K562 (cell line): ENCODE data around the gene MYO1D. TPM values are rescaled to one million over a fixed set of nuclear protein-coding genes. Genes with fewer than 3 reads are reported as not detected.

Experiments used
- CBFB ChIP-seq: sonication (generic); formaldehyde crosslinking; IDR thresholded peaks from 2 replicates; pipeline ENCODE4 v1.4.0; 2020; ENCODE audit warnings: mild to moderate bottlenecking, missing genetic modification reagents
- CBX1 ChIP-seq: sonication (generic); IDR thresholded peaks from 2 replicates; pipeline ENCODE4 v1.6.1; 2016; ENCODE audit warnings: antibody characterized with exemption, low read depth, mild to moderate bottlenecking
- DPF2 ChIP-seq: fragments of 450-650 bp; IDR thresholded peaks from 2 replicates; pipeline ENCODE4 v1.6.1; 2016
- E2F4 ChIP-seq: sonication (generic); formaldehyde crosslinking; IDR thresholded peaks from 2 replicates; pipeline ENCODE4 v1.8.0; 2022; ENCODE audit warnings: mild to moderate bottlenecking, low read depth, missing genetic modification reagents
- EP300 ChIP-seq: IDR thresholded peaks from 2 replicates; pipeline ENCODE4 v1.6.1; 2012; ENCODE audit warnings: low read length, improper control_type of control experiment
- FOXA3 ChIP-seq, 2 experiments: fragments of 450-650 bp in 1 of 2; sonication (generic) in 1 of 2; formaldehyde crosslinking; IDR thresholded peaks in 1 of 2; conservative IDR thresholded peaks in 1 of 2; 2 replicates each; pipeline versions ENCODE4 v1.4.0 to v1.8.0; 2020 to 2022; ENCODE audit warnings: mild to moderate bottlenecking in 2 of 2, missing genetic modification reagents in 1 of 2
- HMG20A ChIP-seq: fragments of 450-650 bp; formaldehyde crosslinking; conservative IDR thresholded peaks from 2 replicates; pipeline ENCODE4 v1.4.0; 2020; ENCODE audit warnings: mild to moderate bottlenecking, mixed read lengths
- HNRNPH1 ChIP-seq: fragments of 200-400 bp; formaldehyde crosslinking; optimal IDR thresholded peaks from 2 replicates; pipeline ENCODE3; 2017; ENCODE audit warnings: low read depth, mild to moderate bottlenecking, low read length, moderate library complexity
- KLF10 ChIP-seq: fragments of 250-450 bp; sonication (Bioruptor Pico); IDR thresholded peaks from 2 replicates; pipeline ENCODE4 v1.6.1; 2021; ENCODE audit warnings: matching md5 sums
- OTX1 ChIP-seq: fragments of 450-650 bp; formaldehyde crosslinking; IDR thresholded peaks from 2 replicates; pipeline ENCODE4 v1.4.0; 2022; ENCODE audit warnings: mild to moderate bottlenecking
- PTRF ChIP-seq: fragments of 450-650 bp; IDR thresholded peaks from 2 replicates; pipeline ENCODE4 v1.6.1; 2016; ENCODE audit warnings: mild to moderate bottlenecking, missing genetic modification characterization, missing compliant biosample characterization
- RFX1 ChIP-seq: fragments of 450-650 bp; IDR thresholded peaks from 2 replicates; pipeline ENCODE4 v1.6.1; 2016; ENCODE audit warnings: mild to moderate bottlenecking, moderate library complexity
- RFX7 ChIP-seq: fragments of 250-450 bp; sonication (Bioruptor Pico); IDR thresholded peaks from 2 replicates; pipeline ENCODE4 v1.5.1; 2021; ENCODE audit warnings: mild to moderate bottlenecking
- SAP30 ChIP-seq: fragments of 200-600 bp; sonication (generic); IDR thresholded peaks from 2 replicates; pipeline ENCODE4 v1.6.1; 2012; ENCODE audit warnings: borderline replicate concordance, low read depth, mild to moderate bottlenecking, moderate library complexity, low read length, control low read depth, inconsistent platforms; ENCODE audit not compliant: insufficient read depth, poor library complexity, severe bottlenecking
- SUPT5H ChIP-seq: fragments of 450-650 bp; IDR thresholded peaks from 2 replicates; pipeline ENCODE4 v1.6.1; 2016
- TFAM ChIP-seq: fragments of 250-450 bp; sonication (Bioruptor Pico); conservative IDR thresholded peaks from 2 replicates; pipeline ENCODE4 v1.5.0; 2021; ENCODE audit warnings: mild to moderate bottlenecking, moderate library complexity
- ZBTB34 ChIP-seq: fragments of 250-450 bp; sonication (Bioruptor Pico); IDR thresholded peaks from 2 replicates; pipeline ENCODE4 v1.8.0; 2021; ENCODE audit warnings: mild to moderate bottlenecking, moderate library complexity
- ZC3H4 ChIP-seq: sonication (generic); formaldehyde crosslinking; IDR thresholded peaks from 2 replicates; pipeline ENCODE4 v1.9.0; 2021; ENCODE audit warnings: missing genetic modification reagents, borderline replicate concordance
- ZNF134 ChIP-seq: fragments of 250-450 bp; sonication (Bioruptor Pico); conservative IDR thresholded peaks from 2 replicates; pipeline ENCODE4 v1.4.0; 2020
- ZNF239 ChIP-seq: fragments of 250-450 bp; sonication (Bioruptor Pico); IDR thresholded peaks from 2 replicates; pipeline ENCODE4 v1.4.0; 2020; ENCODE audit warnings: mild to moderate bottlenecking
- polyA plus RNA-seq, 8 experiments: library from polyadenylated mRNA; depleted of rRNA in 4 of 8; stranded (reverse) in 5 of 8; unstranded in 3 of 8; fragments of >200 nt; fragmentation: Nextera tagmentation in 2 of 8; fragmentation: Illumina TruSeq in 1 of 8; extraction: Ambion mirVana in 2 of 8; extraction: Trizol in 1 of 8; gene quantifications; 2 replicates each; pipeline versions ENCODE4 v1.2.1 to v1.2.3, GENCODE V29; 2011 to 2014; ENCODE audit warnings: inconsistent platforms in 1 of 8, missing spikeins in 1 of 8
- total RNA-seq, 7 experiments: library from RNA; depleted of rRNA in 6 of 7; stranded (reverse); fragments of >200 nt in 6 of 7; fragmentation: Illumina TruSeq in 2 of 7; extraction: Trizol in 2 of 7; gene quantifications; 2 replicates each; pipeline versions ENCODE4 v1.2.1 to v1.2.3, GENCODE V29; 2011 to 2021; ENCODE audit warnings: low replicate concordance in 1 of 7
- TF ChIP-seq, protein P1 (sequence below): fragments of 450-650 bp; formaldehyde crosslinking; IDR thresholded peaks from 2 replicates; pipeline ENCODE4 v1.4.0; 2020; ENCODE audit warnings: mild to moderate bottlenecking, mixed read lengths
- TF ChIP-seq, protein P2 (sequence below): fragments of 250-450 bp; sonication (Bioruptor Pico); IDR thresholded peaks from 2 replicates; pipeline ENCODE4 v1.5.0; 2021
- TF ChIP-seq, protein P3 (sequence below), 2 experiments: fragments of 450-650 bp; conservative IDR thresholded peaks; 2 replicates each; pipeline ENCODE4 v1.6.1; 2017; ENCODE audit warnings: mild to moderate bottlenecking in 2 of 2, moderate library complexity in 2 of 2

The MYO1D gene
- total and polyA plus RNA-seq, 9 of the 15 experiments (the other 6 are each of a cell fraction or from before 2014, with no cell fraction given) = 2.1 to 71.2 (median 45.4) TPM

DNA sequence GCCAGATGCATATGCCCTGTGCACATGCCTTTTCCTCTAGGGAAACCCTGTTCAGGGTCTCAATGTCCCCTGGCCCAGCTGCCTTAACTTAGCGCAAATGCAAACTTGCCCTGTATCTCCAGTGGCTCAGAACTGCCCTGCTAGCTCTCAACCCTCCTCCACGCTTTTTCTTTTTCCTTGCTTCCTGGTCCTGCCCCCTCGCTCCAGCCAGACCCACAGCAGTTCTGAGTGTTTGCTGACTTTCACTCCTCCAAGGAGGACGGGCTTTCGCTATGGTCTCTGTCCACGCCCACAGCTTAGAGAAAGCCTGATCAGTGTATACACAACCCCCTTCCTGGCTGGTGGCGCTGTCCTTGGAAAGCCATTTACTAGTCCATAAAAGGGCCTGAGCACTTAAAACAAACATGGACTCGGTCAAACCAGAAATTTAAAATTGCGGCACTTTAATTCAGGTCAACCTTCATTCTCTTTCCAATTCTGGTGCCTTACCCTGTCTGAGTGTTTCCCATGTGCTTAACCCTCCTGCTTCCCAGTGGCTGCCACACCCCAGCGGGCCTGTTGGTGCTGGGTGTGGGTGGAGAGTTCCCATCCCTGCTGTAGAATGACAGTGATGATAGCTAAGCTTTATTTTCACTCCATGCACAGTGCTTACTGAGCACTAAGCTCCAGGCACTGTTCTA is 35.4 kb upstream of the MYO1D start (continued):
- TF ChIP-seq ZC3H4 (CRISPR knock-in tag) (no peak), OTX1 (CRISPR knock-in tag) (no peak), PTRF (no peak), E2F4 (no peak), ZNF134 (CRISPR knock-in tag) (no peak), SUPT5H (peak; percentile 64), ZNF239 (CRISPR knock-in tag) (no peak), CBFB (CRISPR knock-in tag) (no peak), HNRNPH1 (no peak), FOXA3 (CRISPR knock-in tag; conservative IDR thresholded peaks at IDR 0.05 in 1 of 2, IDR thresholded peaks at IDR 0.05 in 1 of 2) (peak in 1 of 2 experiments; percentile 68; a peak in 1 of 4 replicates), RFX7 (CRISPR knock-in tag) (no peak), TFAM (no peak), RFX1 (no peak), CBX1 (no peak), HMG20A (no peak), DPF2 (peak; percentile 58; the same call in 1 of the 2 replicates), KLF10 (CRISPR knock-in tag) (no peak), SAP30 (no peak), ZBTB34 (CRISPR knock-in tag) (no peak), EP300 (no peak; the same call in 1 of the 2 replicates)
- TF ChIP-seq, protein P1, sequence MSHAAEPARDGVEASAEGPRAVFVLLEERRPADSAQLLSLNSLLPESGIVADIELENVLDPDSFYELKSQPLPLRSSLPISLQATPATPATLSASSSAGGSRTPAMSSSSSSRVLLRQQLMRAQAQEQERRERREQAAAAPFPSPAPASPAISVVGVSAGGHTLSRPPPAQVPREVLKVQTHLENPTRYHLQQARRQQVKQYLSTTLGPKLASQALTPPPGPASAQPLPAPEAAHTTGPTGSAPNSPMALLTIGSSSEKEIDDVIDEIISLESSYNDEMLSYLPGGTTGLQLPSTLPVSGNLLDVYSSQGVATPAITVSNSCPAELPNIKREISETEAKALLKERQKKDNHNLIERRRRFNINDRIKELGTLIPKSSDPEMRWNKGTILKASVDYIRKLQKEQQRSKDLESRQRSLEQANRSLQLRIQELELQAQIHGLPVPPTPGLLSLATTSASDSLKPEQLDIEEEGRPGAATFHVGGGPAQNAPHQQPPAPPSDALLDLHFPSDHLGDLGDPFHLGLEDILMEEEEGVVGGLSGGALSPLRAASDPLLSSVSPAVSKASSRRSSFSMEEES (CRISPR knock-in tag) = no peak
- TF ChIP-seq, protein P2, sequence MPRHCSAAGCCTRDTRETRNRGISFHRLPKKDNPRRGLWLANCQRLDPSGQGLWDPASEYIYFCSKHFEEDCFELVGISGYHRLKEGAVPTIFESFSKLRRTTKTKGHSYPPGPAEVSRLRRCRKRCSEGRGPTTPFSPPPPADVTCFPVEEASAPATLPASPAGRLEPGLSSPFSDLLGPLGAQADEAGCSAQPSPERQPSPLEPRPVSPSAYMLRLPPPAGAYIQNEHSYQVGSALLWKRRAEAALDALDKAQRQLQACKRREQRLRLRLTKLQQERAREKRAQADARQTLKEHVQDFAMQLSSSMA = no peak
- TF ChIP-seq, protein P3, sequence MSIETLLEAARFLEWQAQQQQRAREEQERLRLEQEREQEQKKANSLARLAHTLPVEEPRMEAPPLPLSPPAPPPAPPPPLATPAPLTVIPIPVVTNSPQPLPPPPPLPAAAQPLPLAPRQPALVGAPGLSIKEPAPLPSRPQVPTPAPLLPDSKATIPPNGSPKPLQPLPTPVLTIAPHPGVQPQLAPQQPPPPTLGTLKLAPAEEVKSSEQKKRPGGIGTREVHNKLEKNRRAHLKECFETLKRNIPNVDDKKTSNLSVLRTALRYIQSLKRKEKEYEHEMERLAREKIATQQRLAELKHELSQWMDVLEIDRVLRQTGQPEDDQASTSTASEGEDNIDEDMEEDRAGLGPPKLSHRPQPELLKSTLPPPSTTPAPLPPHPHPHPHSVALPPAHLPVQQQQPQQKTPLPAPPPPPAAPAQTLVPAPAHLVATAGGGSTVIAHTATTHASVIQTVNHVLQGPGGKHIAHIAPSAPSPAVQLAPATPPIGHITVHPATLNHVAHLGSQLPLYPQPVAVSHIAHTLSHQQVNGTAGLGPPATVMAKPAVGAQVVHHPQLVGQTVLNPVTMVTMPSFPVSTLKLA (conservative IDR thresholded peaks at IDR 0.05) = peak; percentile 53 to 80; a peak in 3 of 4 replicates
